ENCODE results near the gene PEX13. TPM values are rescaled to one million over a fixed set of nuclear protein-coding genes. Genes with fewer than 3 reads are reported as not detected.

PEX13 gene
- total RNA-seq, 1 experiment from 2014 or later: 22.4 TPM

GRCh38 chr2:61017003-61017555 is 441 bp upstream of the PEX13 start:
- Mint-ChIP-seq H3K4me3 (peak overlapping the region; percentile 90 to 100), H3K27me3 (ENCODE audit: low read depth) (no peaks in the 10 kb centered on the region), H3K36me3 (ENCODE audit: insufficient read depth in 1 of 3, low read depth in 3 of 3) (peaks cover 7 to 12% (median 12%) of the 10 kb centered on the region in 3 experiments; a peak in 6 of 7 replicates), H3K9me3 (no peaks in the 10 kb centered on the region), H3K4me1 (peaks cover 12 to 20% of the 10 kb centered on the region in 2 experiments), H3K27ac (peak overlapping the region; percentile 99 to 100 (median 99))
- H3T11ph ChIP-seq (ENCODE audit: low read length): no peak overlapping the region
- H2AFZ ChIP-seq (ENCODE audit: low read length): peak overlapping the region; percentile 90
- no CpG with 5 or more reads among the region's 27 CpGs for WGBS (ENCODE audit: extremely low coverage, insufficient read length, low lambda C conversion rate)
- peaks cover 4% of the 10 kb centered on the region; the same call in 1 of the 2 replicates for H3K79me2 ChIP-seq (ENCODE audit: insufficient read depth, low read length)
- no peak overlapping the region for H4K5ac ChIP-seq (ENCODE audit: insufficient read length, low read depth, low read length)
- no peak overlapping the region for H4K8ac ChIP-seq (replicated peaks; ENCODE audit: insufficient read length, low read depth, low read length)
- peaks cover 4% of the 10 kb centered on the region for H3K79me1 ChIP-seq (ENCODE audit: insufficient read depth, low read depth, low read length, poor library complexity, severe bottlenecking)
- no peak for TF ChIP-seq CTCF (conservative IDR thresholded peaks at IDR 0.05)
- H3K14ac ChIP-seq (ENCODE audit: insufficient read depth, low read length): peak overlapping the region; percentile 96; the same call in 1 of the 2 replicates
- H3K9ac ChIP-seq (ENCODE audit: extremely low read depth, insufficient read length, low read length): peak overlapping the region; percentile 97
- no peak overlapping the region for H2BK12ac ChIP-seq (ENCODE audit: insufficient read length, low read depth, low read length)
- no peaks in the 10 kb centered on the region for H3K9me3 ChIP-seq (ENCODE audit: control insufficient read depth, low read depth, low read length)
- peak overlapping the region; percentile 26 for H3K56ac ChIP-seq (ENCODE audit: insufficient read length, low read depth, low read length)
- H3K4ac ChIP-seq (ENCODE audit: low read depth, low read length): no peak overlapping the region
- peak overlapping the region; percentile 90 for H3K4me2 ChIP-seq (ENCODE audit: insufficient read depth, insufficient read length, low read length)
- no peaks in the 10 kb centered on the region for H4K20me1 ChIP-seq (ENCODE audit: control insufficient read depth, insufficient read depth, insufficient read length)
- no peak overlapping the region for H2BK15ac ChIP-seq (ENCODE audit: low read depth, low read length)
- H2BK20ac ChIP-seq (ENCODE audit: low read depth, low read length, poor library complexity, severe bottlenecking): no peak overlapping the region
- DNase-seq: peak; percentile 91
- peaks cover 6% of the 10 kb centered on the region for H3K23me2 ChIP-seq (ENCODE audit: insufficient read length, low read depth, low read length, poor library complexity, severe bottlenecking)
- H2BK120ac ChIP-seq (ENCODE audit: low read depth, low read length, poor library complexity, severe bottlenecking): no peak overlapping the region
- no peaks in the 10 kb centered on the region for H3K27me3 ChIP-seq (ENCODE audit: insufficient read depth, low read length)
- H3K23ac ChIP-seq (ENCODE audit: insufficient read length, low read depth, low read length): no peak overlapping the region
- peak overlapping the region; percentile 91 for H3K18ac ChIP-seq (ENCODE audit: insufficient read length, low read depth, low read length)
- H4K91ac ChIP-seq (ENCODE audit: insufficient read length, low read depth, low read length): no peak overlapping the region
- H2AK5ac ChIP-seq (ENCODE audit: insufficient read length, low read length): no peak overlapping the region
- H3K4me1 ChIP-seq (ENCODE audit: insufficient read depth, low read length): no peaks in the 10 kb centered on the region
- no peak overlapping the region for H2BK5ac ChIP-seq (ENCODE audit: insufficient read length, low read length)
- H3K27ac ChIP-seq (ENCODE audit: insufficient read length, low read depth, low read length): peak overlapping the region; percentile 40

Measured in H9 (cell line).